Transverse colon (tissue), 4 donors: ENCODE data around the gene CPHXL2. TPM values are rescaled to one million over a fixed set of nuclear protein-coding genes. Genes with fewer than 3 reads are reported as not detected.

Experiments
- DNase-seq: peaks from one replicate; pipeline ENCODE4 v3.0.0-alpha.2; 2019
- H3K27ac ChIP-seq, 4 donors: fragments of 200-600 bp; sonication (generic); 2 replicates each; pipeline ENCODE4 v1.5.1; 2016 to 2018; ENCODE audit warnings: inconsistent platforms in 4 of 4
- H3K27me3 ChIP-seq: fragments of 200-600 bp; sonication (generic); 2 replicates; pipeline ENCODE4 v1.5.1; 2017; ENCODE audit warnings: inconsistent platforms
- H3K36me3 ChIP-seq, 4 donors: fragments of 200-600 bp; sonication (generic); 2 replicates each; pipeline ENCODE4 v1.5.1; 2017 to 2019; ENCODE audit warnings: inconsistent platforms in 4 of 4
- H3K4me1 ChIP-seq, 4 donors: fragments of 200-600 bp; sonication (generic); 2 replicates each; pipeline ENCODE4 v1.5.1; 2017 to 2020; ENCODE audit warnings: inconsistent platforms in 4 of 4
- H3K4me3 ChIP-seq, 4 donors: fragments of 200-600 bp; sonication (generic); 1 replicate in 1 of 4; 2 replicates in 3 of 4; pipeline versions ENCODE4 v1.5.1 to v1.6.1; 2017 to 2019; ENCODE audit warnings: inconsistent platforms in 4 of 4
- H3K9me3 ChIP-seq, 2 donors: fragments of 200-600 bp; sonication (generic); 2 replicates each; pipeline ENCODE4 v1.5.1; 2017 to 2019; ENCODE audit warnings: inconsistent platforms in 2 of 2
- CTCF ChIP-seq, 5 experiments: fragments of 200-600 bp in 3 of 5; fragments of 450-650 bp in 2 of 5; sonication (generic) in 3 of 5; IDR thresholded peaks; 1 replicate in 2 of 5; 2 replicates in 3 of 5; pipeline ENCODE4 v1.5.1; 2016 to 2017; ENCODE audit warnings: antibody characterized with exemption in 5 of 5, inconsistent platforms in 3 of 5, mild to moderate bottlenecking in 2 of 5, moderate library complexity in 1 of 5
- EP300 ChIP-seq: sonication (generic); formaldehyde crosslinking; IDR thresholded peaks from one replicate; pipeline ENCODE4 v1.6.1; 2017; ENCODE audit warnings: antibody characterized with exemption, low read depth
- POLR2A ChIP-seq: fragments of 450-650 bp; IDR thresholded peaks from one replicate; pipeline ENCODE4 v1.6.1; 2016; ENCODE audit warnings: antibody characterized with exemption, mild to moderate bottlenecking, moderate library complexity
- POLR2AphosphoS5 ChIP-seq, 3 donors: sonication (generic); formaldehyde crosslinking; IDR thresholded peaks; one replicate each; pipeline ENCODE4 v1.6.1; 2016; ENCODE audit warnings: antibody characterized with exemption in 3 of 3
- WGBS, 2 donors: methylation state at CpG; one replicate each; pipeline ENCODE4 v1.1.5; 2018; ENCODE audit warnings: low coverage in 1 of 2; 5-methylcytosine and 5-hydroxymethylcytosine counted together
- in situ Hi-C, 4 donors: fragments of 200-750 bp; cut with MboI; loops; one replicate each; pipeline versions ENCODE4 v1.15.0 to v1.15.1; 2017; ENCODE audit warnings: low sequenced_read_pairs in 3 of 4, low pct_ligation_motif_present in 1 of 4, low pct_unique_long_range_greater_than_20kb in 1 of 4
- intact Hi-C: fragments of 100-400 bp; cut with DNase I; formaldehyde crosslinking; loops from one replicate; pipeline ENCODE4 v1.15.1; 2023; ENCODE audit warnings: low total_unique reads
- total RNA-seq, 4 donors: library from RNA; depleted of rRNA; stranded (reverse); fragments of >200 nt; gene quantifications; one replicate each; pipeline ENCODE4 v1.1.0, GENCODE V29; 2016

CPHXL2 gene
- total RNA-seq, 4 donors from 2014 or later = not detected

GRCh38 chr16:75629132-75629531, 47.7 kb downstream of the CPHXL2 start:
- 91% methylated on average over 10 of the region's 10 CpGs for WGBS, 2 donors
- no peak for DNase-seq

GRCh38 chr16:75628351-75628750, 48.5 kb downstream of the CPHXL2 start:
- Histone ChIP-seq H3K4me1 (peaks cover 0 to 4% (median 2%) of the 10 kb centered on the region in 4 donors), H3K9me3 (no peaks in the 10 kb centered on the region), H3K27me3 (no peaks in the 10 kb centered on the region), H3K27ac (no peak overlapping the region), H3K36me3 (peaks cover 0 to 51% (median 22%) of the 10 kb centered on the region in 4 donors), H3K4me3 (no peak overlapping the region)
- TF ChIP-seq CTCF (IDR thresholded peaks at IDR 0.05) = no peak
- no peak for TF ChIP-seq POLR2A
- no peak for TF ChIP-seq POLR2AphosphoS5 (IDR thresholded peaks at IDR 0.05)
- TF ChIP-seq EP300 = no peak
- intact Hi-C loops (no loop called here), in situ Hi-C loops (loop anchor here in 2 of 4 donors (25.0 kb wide), 2 partner anchors 166 to 1559 kb away; partner anchors contain the start of genes TMEM170A (in 2 of the 2), MON1B (in 1 of the 2) and SYCE1L (in 1 of the 2))
- WGBS, 2 donors = 89 to 96% methylated on average over 3 to 4 of the region's 4 CpGs
- DNase-seq = no peak

More at GRCh38 chr16:75629132-75629531, 47.7 kb downstream of the CPHXL2 start:
- intact Hi-C loops = no loop called here
- no peaks in the 10 kb centered on the region for H3K27me3 ChIP-seq
- no peak overlapping the region for H3K27ac ChIP-seq
- H3K4me1 ChIP-seq = no peaks in the 10 kb centered on the region
- H3K9me3 ChIP-seq = no peaks in the 10 kb centered on the region
- peaks cover 0 to 59% (median 28%) of the 10 kb centered on the region in 4 donors for H3K36me3 ChIP-seq
- no peak overlapping the region for H3K4me3 ChIP-seq
- in situ Hi-C loops = loop anchor here in 2 of 4 donors (25.0 kb wide), 2 partner anchors 167 to 1558 kb away; partner anchors contain the start of genes TMEM170A (in 2 of the 2), MON1B (in 1 of the 2) and SYCE1L (in 1 of the 2)
- TF ChIP-seq EP300 (no peak), POLR2A (no peak), CTCF (IDR thresholded peaks at IDR 0.05) (no peak), POLR2AphosphoS5 (IDR thresholded peaks at IDR 0.05) (no peak)

- intact Hi-C loops = no loop called here
- Histone ChIP-seq H3K36me3 (peaks cover 0 to 51% (median 22%) of the 10 kb centered on the region in 4 donors), H3K27me3 (no peaks in the 10 kb centered on the region), H3K4me1 (peaks cover 0 to 4% (median 2%) of the 10 kb centered on the region in 4 donors), H3K9me3 (no peaks in the 10 kb centered on the region), H3K4me3 (no peak overlapping the region), H3K27ac (no peak overlapping the region)
- TF ChIP-seq CTCF (IDR thresholded peaks at IDR 0.05) (no peak), POLR2AphosphoS5 (IDR thresholded peaks at IDR 0.05) (no peak), EP300 (no peak), POLR2A (no peak)
- WGBS, 2 donors = 44 to 58% methylated on average over 1 to 3 of the region's 3 CpGs
- DNase-seq = no peak
- in situ Hi-C loops = loop anchor here in 2 of 4 donors (25.0 kb wide), 2 partner anchors 166 to 1559 kb away; partner anchors contain the start of genes TMEM170A (in 2 of the 2), MON1B (in 1 of the 2) and SYCE1L (in 1 of the 2)
Observed at GRCh38 chr16:75627851-75628250, 49.0 kb downstream of the CPHXL2 start.

GRCh38 chr16:75626806-75627205, 50.0 kb downstream of the CPHXL2 start:
- TF ChIP-seq POLR2A (no peak), CTCF (IDR thresholded peaks at IDR 0.05) (no peak), EP300 (no peak), POLR2AphosphoS5 (IDR thresholded peaks at IDR 0.05) (no peak)

More at GRCh38 chr16:75626806-75627205, 50.0 kb downstream of the CPHXL2 start:
- intact Hi-C loops (no loop called here), in situ Hi-C loops (loop anchor here in 2 of 4 donors (25.0 kb wide), 2 partner anchors 165 to 1560 kb away; partner anchors contain the start of genes TMEM170A (in 2 of the 2), MON1B (in 1 of the 2) and SYCE1L (in 1 of the 2))
- Histone ChIP-seq H3K9me3 (no peaks in the 10 kb centered on the region), H3K4me1 (peaks cover 5 to 14% (median 10%) of the 10 kb centered on the region in 4 donors), H3K27ac (no peak overlapping the region), H3K36me3 (peaks cover 0 to 47% (median 18%) of the 10 kb centered on the region in 4 donors), H3K27me3 (no peaks in the 10 kb centered on the region), H3K4me3 (no peak overlapping the region)
- DNase-seq = no peak
- 83 to 91% methylated on average over 3 to 4 of the region's 4 CpGs for WGBS, 2 donors
